IPS-NIHi7 (cell line): ENCODE measurements around the gene ASS1.

ENCODE experiments used
- DNase-seq: peaks from one replicate; pipeline ENCODE4 v3.0.0; 2012; ENCODE audit warnings: mixed read lengths; ENCODE audit errors: extremely low spot score

The ASS1 gene

DNA sequence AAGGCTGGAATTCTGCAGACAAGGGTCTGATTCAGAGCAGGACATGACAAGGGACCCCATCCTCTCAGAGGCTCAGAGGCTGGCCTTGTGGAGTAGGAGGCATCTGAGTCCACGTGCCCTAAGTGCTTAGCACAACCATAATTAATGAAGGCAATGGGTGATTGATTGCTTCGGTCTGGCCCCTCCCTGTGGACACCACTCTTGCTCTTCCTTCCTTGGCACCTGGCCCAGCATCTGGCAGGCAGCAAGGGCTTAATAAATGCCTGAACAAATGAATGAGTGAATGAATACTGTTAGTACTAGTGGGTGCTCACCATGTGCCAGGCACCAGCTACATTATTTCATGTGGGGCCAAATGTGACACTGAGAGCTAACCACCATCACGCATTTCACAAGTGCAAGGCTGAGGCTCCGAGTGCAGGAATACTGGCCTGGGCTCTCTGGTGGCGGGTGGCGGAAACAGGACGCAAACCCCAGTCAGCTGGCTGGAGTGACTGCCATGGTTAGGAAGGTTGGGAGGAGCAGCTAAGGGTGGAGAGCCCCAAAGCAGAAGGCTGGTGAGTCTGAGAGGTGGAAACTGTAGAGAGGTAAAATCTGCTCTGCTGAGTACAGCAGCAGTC is 53.6 kb downstream of the ASS1 start:
- no peak for DNase-seq

DNA sequence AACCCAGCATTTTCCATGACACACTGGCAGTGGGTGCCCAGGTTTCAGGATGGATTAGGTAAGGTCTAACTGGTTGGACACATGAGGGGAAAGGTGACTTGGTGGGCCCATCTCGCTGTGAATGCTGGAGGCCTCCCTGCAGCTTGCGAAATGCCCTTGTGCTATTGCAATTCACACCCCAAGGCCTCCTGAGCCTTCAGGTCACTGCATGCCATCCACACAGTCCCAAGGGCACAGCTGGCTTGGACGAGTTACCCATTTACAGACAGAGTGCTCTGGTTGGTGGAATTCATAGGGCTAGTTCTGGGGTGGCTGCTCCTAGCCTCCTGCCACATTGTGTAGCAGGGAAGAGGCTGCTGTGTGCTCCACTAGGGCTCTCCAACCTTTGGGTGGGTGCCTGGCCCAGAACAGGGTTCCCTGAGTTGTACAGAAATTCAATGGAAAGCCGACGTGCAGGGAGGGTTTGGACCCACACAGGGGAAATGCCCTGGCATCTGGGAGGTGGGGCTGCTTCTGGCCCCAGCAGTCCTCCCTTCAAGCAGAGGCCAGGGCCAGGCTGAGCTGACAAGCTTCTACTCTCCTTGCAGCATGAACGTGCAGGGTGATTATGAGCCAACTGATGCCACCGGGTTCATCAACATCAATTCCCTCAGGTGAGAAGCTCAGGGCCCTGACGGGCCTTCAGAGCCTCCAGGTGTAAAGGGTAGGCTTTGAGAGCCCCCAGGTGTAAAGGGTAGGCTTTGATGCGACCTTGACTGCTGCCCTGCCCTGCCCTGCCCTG is 54.3 kb downstream of the ASS1 start:
- no peak for DNase-seq

DNA sequence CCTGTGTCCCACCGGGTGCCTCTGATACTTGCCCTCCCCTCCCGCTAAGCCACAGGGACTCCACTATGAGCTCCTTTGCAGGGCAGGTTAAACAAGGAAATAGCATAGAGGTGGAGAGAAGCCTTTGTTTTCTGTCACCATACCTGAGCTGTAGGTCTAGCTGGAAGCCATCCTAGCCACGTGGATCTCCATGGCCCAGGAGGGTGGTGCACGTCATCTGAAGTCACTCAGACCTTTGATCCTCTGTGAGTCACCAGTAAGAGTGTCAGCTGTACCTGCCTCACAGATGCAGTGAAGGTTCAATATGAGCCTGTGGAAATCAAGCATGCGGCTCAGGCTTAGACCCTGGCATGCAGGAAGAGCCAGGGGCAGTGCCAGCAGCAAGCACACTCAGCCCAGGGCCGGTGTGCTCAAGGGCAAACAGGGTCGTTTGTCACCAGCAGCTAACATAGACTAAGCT is 55.1 kb downstream of the ASS1 start:
- DNase-seq: no peak

DNA sequence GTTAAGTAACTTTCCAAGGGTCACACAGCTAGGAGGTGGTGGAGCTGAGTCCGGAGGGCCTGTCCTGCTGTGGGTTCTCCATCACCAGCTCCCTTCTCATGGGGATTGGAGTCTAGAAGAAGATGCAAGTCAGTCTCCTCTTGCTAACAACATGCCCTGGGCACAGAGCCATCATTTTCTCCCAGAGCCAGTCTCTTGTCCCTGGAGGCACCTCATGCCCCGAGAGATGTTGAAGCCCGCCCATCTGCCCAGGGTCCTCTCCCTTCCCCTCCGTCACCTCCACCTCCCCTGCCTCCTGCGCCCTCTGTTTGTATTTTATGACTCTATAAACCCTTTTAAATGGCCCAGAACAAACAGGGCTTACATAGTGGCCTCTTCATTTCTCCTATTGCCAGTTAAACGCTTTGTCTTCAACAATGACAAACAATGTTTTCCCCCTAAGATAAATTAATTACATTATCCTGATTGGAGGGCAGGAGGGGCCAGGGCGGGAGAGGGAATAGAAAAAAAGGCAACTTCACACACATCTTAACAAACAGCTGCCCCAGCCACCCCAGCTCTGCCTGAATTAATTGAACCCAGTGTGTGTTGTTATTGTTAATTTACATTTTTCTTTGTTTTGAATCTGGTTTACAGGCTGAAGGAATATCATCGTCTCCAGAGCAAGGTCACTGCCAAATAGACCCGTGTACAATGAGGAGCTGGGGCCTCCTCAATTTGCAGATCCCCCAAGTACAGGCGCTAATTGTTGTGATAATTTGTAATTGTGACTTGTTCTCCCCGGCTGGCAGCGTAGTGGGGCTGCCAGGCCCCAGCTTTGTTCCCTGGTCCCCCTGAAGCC is 55.8 kb downstream of the ASS1 start:
- no peak for DNase-seq

DNA sequence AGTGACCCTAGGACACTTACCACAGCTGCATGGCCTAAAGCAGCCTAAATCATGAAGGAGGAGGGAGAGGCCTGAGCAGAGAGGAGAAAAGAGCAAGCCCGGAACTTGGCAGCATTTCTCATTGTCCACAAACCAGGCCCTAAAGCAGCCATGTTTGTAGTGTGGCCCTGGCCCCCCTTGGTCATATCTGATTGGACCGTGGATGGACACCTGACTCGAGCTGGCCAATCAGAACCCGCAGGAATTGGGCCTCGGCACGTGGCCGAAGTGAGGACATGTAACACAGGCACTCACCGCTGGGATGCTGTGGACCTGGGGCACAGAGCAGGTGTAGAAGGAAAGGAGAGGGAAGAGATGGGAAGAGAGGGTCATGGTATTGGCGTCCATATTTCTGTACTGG is 56.9 kb downstream of the ASS1 start:
- no peak for DNase-seq

DNA sequence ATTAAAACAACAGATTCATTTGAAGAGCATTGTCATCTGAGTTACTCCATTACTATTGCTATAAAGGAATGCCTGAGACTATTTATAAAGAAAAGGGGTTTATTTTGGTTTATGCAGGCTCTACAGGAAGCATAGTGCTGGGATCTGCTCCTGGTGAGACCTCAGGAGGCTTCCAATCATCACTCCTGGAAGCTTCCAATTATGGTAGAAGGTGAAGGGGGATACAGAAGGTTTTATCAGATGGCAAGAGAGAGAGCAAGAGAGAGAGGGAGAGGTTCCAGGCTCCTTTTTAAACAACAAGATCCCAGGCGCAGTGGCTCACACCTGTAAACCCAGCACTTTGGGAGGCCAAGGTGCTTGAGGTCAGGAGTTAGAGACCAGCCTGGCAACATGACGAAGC is 63.5 kb downstream of the ASS1 start:
- DNase-seq: no peak

DNA sequence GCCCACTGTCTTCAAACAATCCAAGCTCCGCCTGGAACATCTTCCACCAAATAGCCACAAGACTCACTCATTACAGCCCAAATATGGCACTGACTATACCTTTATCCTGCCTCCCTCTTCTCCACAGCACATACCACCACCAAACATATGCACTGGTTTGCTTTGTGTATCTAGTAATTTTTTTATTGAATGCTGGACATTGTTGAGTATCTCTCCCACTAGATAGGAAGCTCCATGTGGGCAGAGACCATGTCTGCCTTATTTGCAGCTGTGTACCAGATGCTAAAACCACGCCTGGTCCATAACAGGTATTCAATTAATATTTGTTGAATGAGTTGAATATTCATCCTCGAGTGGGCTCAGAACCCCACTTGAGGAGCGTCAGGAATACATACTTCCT is 67.4 kb downstream of the ASS1 start:
- no peak for DNase-seq

DNA sequence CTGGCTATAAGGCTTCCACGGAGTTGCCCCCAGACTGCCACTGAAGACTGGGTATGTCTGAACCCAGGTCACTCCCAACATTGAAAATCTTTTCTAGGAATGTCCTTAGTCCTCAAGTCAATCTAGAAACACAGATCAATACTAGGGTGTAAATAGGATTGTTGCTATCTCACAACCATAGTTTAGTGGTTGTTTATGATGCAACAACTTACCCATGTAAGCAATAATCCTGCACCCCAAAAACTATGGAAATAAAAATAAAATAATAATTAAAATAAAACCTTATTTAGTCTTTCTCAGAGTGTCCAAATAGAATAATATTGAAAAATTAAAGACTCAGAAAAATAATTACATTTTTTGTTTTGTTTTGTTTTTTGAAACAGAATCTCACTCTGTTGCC is 68.3 kb downstream of the ASS1 start:
- DNase-seq: no peak

DNA sequence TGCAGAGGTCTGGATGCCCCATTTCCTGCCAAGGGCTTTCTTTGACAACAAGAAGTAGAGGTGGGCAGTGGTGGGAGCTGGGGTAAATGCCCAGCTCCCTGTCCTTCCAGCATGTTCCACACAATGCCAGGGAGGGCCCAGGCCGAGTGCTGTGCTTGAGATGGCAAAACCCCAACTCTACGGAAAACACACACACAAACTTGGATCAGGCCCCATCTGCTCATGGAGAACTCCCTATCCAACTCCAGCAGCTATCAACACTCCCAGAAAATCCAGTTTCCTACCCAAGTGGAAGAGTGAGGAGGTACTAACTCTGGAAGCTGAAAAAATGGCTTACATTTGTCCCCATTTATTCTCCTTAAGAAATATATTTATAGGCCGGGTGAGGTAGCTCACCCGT is 73.5 kb downstream of the ASS1 start:
- DNase-seq: no peak

DNA sequence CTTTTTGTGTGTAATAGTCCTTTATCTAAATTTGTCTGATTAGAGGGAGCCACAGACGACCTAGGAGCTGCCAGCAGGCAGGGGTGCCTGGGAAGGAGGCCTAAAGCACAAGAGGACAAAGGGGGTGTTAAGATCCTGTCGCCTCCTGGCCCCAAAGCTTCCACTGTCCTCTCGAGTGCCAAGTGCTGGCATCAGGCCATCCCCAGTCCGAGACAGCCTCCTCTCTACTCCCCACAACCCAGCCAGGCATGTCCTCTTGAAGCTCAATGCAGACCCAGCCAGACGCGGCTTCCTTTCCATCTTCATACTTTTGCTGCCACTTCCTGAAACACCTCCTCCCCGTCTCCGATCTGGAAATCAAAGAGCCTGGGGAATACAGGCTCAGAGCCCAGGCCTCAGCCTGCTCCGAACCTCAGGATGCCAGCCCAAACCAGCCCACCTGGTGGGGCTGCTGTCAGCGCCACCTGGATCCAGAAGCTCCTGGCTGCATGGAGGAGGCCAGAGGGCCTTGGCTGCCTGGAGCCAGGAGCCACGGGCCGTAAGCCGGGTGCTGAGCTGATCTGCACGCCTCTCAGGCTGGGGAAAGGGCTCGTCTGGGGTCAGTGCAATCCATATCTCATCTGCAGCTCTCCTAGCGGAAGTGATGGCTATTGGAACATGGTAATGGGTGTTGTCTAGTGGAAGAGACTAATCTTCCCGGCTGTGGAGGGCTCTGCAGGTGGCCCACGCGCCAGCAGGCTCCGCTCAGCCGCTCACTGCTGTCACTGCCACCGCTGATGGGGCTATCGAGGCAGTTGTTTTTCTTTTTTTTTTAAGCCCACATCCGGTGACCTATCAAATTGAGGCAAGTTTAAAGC is 74.4 kb downstream of the ASS1 start:
- DNase-seq: no peak

DNA sequence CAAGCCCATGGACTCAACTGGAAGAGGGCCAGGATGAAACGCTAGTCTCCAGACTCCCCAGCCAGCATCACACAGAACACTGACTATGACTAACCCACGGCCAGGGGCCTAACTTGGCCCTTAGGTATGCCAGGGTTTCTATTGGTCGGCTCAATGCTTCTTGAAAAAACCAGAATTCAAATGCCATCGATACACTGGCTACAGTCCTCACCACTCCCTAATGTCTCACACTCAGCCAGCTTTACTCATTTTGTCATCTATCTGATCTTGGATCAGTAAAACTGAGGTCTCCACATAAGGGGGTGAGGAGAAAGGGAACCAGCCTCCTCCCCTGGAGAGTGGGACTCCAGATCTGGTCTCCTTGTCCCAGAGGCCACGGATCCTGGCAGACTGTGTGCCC is 75.2 kb downstream of the ASS1 start:
- no peak for DNase-seq

DNA sequence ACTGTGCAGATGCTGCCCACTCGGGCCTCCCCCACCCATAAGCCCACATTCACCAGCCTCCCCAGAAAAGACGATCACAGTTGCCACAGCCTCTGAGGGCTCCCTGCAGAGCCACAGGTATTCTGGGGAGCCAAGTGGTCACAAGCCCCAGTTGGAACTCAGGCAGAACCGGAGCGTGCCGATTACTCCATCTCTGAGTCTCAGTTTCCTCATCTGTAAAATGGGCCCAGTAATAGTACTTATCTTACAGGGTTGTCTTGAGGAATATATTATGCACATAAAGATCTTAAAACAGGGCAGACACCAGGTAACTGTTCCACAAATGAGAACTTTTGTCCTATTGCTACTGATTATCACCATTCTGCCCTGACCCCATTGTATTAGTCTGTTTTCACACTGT is 77.0 kb downstream of the ASS1 start:
- DNase-seq: no peak

DNA sequence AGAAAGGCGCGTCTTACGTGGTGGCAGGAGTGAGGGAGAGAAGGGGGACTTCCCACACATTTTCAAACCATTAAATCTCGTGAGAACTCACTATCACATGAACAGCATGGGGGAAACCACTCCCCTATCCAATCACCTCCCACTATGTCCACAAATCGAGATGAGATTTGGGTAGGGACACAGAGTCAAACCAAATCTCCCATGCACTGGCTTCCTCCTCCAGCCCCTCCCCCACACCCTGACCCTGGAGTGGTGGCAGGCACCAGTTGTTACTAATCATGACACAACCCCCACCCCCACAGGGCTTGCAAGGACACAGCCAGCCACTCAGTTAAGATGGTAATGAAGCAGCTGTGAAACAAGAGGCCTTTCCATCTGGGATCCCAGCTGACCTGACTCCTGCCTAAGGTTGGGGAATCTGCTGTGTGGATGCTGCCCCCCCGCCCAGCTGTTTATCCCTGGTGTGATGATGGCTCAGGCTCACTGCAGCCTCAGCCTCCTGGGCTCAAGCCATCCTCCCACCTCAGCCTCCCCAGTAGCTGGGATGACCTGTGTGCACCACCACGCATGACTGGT is 77.6 kb downstream of the ASS1 start:
- DNase-seq: peak; percentile 79

DNA sequence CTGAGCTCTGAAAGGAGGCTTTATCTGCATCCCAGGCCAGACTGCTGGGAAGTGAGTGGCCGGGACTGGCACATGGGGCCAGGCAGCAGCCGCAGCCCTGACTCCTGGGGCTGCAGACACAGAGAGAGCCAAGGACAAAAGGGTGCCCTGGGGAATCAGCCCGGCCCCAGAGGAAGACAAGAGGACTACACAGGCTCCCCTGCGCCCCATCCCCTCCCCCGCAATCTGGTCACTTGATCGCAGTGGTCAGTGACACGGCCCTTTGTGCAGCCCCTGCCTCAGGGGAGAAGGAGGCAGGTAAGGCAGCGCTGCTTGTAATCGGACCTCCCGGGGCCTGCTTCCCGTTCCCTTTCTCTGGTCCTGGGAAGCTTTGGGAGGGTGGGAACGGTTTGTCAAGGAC is 79.2 kb downstream of the ASS1 start:
- DNase-seq: no peak

DNA sequence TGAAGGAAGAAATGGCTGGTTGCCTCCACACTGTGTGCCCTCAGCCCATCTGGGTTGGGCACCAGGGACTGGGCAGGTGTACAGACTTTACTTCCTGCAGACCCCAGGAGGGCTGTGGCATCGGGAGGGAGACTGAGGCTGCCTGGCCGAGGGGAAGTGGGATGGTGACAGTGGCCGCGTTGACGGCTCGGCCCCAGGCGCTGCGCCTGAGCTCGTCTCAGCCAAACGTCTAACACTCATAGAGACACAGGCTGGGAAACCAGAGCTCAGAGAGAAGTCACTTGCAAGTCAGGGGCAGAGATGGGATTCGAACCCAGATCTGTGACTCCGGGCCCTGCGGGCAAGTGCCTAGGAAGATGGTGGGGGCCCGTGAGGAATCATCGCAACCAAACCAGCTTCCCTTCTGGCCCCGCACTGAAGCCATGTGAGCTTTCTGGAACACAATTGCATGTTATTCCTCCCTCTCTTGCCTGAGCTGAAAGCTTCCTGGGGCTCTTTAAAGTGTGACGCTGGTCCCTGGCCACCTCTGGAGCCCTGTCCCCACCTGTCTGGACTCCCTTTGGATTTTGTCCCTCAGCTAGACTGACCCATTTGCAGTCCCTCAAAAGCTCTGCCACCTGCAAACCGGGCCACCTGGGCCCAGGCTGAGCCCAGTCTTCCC is 81.6 kb downstream of the ASS1 start:
- peak; percentile 5 for DNase-seq

DNA sequence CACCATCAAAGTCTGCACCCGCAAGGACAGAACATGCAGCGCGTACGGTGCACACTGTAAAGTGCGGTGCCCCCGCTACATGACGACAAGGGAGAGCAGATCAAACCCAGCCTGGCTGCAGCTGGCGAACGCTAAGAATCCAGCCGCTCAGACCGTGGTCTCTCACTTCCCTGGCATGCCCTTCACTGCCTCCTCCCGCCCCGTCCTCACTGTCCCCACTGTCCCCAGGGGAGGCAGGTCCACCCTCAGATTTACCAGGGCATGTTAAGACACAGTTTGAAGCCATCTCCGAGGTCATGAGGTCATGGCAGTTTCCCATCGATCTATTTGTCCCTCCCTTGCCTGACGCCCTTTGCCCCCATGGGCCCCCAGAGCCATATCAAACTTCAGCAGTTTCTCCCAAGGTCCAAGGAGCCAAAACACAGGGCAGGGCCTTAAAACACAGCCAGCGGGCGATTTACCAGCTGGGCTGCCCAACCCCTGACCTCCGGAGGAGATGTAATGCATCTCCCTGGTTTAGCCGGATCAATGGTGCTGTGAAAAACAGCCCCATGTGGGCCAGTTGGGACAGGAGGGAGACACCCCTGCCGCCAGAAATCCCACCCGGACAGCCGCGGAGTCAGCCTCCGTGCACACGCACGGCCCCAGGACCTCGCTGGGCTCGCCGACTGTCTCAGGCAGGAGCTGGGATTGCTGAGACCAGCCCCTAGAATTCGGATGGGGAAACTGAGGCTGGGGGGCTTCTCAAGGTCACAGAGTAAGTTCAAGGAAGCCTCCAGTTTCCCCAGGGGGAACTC is 82.3 kb downstream of the ASS1 start:
- DNase-seq: peak; percentile 6

DNA sequence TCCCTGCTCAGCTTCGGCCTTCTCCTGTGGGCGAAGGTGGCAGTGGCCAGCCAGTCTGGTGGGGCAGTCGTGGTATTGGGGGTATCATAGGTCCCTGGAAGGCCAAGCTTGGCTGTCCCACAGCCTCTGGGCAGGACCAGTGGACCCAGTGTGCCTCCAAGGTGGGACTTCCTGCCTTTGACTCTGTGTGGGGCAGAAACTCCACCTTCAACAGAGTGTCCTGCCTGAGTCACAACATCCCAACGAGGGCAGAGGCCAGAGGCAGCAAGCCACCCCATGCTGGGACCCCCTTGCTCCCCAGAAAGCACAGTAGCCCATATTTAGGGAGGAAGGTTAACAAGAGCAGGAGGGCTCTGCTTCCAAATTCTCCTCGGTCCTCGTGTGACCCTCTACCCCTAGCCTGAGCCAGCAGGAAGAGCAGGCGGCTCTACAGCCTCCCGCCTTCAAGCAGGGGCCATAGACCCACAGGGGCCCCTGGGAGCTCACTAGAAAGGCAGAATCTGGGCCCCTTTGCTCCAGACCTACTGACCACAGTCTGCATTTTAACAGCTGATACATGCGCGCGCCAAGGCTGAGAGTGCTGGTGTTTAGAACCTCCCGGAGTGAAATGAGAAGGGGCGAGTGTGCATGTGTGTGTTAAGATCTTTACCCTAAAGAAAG is 83.0 kb downstream of the ASS1 start:
- peak; percentile 3 for DNase-seq

DNA sequence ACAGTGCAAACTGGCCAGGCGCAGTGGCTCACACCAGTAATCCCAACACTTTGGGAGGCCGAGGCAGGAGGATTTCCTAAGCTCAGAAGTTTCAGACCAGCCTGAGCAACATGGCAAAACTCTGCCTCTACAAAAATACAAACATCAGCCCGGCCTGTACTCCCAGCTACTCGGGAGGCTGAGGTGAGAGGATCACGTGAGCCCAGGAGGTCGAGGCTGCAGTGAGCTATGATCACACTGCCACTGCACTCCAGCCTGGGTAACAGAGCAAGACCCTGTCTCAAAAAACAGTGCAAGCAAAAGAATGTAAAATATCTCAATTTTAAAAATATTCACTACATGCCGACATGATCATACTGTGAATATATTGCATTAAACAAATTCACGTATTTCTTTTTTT is 83.9 kb downstream of the ASS1 start:
- DNase-seq: no peak

DNA sequence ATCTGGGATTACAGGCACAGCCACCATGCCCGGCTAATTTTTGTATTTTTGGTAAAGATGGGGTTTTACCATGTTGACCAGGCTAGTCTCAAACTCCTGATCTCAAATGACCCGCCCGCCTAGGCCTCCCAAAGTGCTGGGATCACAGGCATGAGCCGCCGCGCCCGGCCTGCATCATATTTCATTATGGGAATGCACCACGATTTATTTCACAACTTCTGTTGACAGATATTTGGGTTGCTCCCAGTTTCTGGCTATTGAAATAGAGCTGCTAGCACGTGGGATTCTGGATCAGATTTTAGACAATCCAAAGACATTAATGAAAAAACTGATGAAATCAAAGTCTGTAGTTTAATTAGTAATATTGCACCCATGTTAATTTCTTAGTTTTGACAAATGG is 86.2 kb downstream of the ASS1 start:
- no peak for DNase-seq
